ENCODE data around the gene FSTL1.

The FSTL1 gene

DNA sequence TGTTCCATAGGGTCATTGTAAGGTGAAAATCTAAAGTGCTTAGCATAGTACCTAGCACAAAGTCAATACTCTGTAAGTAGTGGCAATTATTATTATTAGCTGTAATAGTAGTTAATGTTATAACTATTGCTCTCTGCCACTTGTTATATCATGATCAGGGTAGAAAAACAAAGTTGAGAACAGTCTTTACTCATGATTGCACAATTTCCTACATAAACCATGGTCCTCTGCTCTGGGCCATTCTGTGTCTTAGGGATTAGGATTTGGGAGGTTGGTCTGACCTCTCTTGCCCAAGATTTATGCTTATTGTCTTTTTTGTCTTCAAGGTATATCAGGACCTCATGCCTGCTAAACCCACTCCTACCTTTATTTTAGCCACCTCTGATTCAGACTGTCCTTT, 97.3 kb downstream of the FSTL1 start:
- DNase-seq (ENCODE audit: low read depth) = no peak

GRCh38 chr3:120352017-120352416, 98.8 kb downstream of the FSTL1 start:
- no peak for DNase-seq (ENCODE audit: low read depth)

GRCh38 chr3:120350401-120350941, 100.3 kb downstream of the FSTL1 start:
- peak; percentile 30 for DNase-seq (ENCODE audit: low read depth)

GRCh38 chr3:120349855-120350125, 101.0 kb downstream of the FSTL1 start:
- DNase-seq (ENCODE audit: low read depth) = no peak

DNA sequence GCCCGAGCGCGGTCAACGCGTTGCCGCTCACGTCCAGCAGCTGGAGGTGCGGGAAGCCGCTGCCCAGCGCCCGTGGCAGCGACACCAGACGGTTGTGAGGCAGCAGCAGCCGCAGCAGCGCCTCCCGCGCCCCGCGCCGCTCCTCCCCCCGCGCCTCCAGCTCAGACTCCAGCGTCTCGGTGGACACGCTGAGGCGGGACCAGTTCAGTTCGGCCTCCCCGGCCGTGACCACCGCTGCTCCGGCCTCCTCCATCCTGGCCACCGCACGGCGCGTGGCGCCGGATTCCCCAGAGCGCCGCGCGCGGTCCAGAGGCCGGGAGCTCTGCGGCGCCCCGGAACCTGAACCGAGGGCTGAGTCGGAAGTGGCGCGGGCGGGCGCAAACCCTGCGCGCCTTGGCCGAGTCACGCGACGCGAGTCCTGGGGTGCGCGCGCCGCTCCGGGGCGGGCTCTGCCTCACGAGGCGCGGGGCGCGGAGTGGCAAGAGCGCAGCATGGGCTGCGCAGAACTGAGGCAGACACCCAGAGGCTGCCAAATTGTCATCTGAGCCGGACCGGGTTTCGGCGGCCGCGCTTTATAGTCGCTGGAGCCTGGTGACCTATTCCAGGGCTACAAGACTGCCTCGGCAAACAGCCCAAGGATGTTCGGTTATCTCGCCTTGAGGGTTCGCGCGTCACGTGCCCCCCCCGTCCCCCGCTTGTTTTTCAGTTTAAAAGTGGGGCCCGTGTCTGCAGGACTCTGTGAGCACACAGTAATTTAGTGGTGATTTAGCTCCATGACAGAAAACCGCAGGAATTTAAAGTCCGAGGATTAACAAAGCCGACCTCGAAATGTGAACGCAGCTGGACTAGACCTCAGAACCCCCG, 101.6 kb downstream of the FSTL1 start, which contains the start of gene LRRC58:
LRRC58 (minus strand) TSS at position 364 of the 864 bp plus-strand sequence; CDS start at position 253, 111 bp downstream.
- peak; percentile 73 for DNase-seq (ENCODE audit: low read depth)

DNA sequence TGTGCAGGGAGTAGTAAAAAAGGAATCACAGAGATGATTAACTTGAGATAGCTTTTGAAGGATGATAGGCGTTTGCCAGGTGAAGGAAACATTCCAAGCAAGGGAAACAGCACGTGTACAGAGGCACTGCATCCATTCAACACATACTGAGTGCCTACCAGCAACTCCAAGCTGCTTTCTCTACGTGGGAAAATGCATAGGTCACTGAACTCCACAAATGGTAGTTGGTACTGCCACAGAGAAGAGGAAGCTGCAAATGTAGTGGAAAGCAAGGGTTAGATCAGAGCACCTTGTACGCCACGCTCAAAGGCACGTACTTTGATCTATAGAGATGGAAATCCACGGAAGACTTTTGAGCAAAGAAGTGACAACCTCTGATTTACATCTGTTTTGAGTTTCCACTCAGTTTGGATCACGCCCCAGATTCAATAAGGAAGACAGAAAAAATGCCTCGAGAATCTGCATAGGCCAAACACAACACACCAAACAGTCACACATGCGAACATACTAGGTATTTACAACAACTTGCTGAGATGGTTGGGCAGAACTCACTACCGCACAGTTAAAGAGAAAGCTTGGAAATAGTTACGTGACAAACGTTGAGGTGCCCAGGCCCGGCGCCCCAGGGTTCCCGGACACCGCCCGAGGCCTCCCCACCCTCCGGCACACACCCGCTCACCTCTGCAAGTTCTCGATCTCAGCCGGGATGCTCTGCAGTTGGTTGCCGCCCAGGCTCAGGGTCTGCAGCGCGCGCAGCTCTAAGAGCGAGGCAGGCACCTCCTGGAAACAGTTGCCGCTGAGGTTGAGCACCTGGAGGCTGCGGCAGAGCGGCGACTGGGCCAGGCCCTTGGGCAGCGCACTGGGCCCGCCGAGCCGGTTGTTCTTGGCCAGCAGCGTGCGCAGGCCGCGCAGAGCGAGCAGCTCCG, 102.5 kb downstream of the FSTL1 start:
- DNase-seq (ENCODE audit: low read depth) = peak; percentile 12

GRCh38 chr3:120344349-120344748, 106.4 kb downstream of the FSTL1 start:
- no peak for DNase-seq (ENCODE audit: low read depth)

Measured in HS-27A (cell line).